Tibial nerve (tissue), 4 donors: Measurements from ENCODE around the gene SEC16A.

Source experiments
- EP300 ChIP-seq, 2 donors: sonication (generic); formaldehyde crosslinking; IDR thresholded peaks; one replicate each; pipeline ENCODE4 v1.6.1; 2017; ENCODE audit warnings: antibody characterized with exemption in 2 of 2, mild to moderate bottlenecking in 1 of 2
- POLR2A ChIP-seq, 2 donors: fragments of 450-650 bp; IDR thresholded peaks; one replicate each; pipeline ENCODE4 v1.6.1; 2017; ENCODE audit warnings: antibody characterized with exemption in 2 of 2, mild to moderate bottlenecking in 2 of 2, moderate library complexity in 2 of 2
- TF ChIP-seq, protein P1 (sequence below), 5 experiments: fragments of 200-600 bp in 3 of 5; fragments of 450-650 bp in 2 of 5; sonication (generic) in 3 of 5; IDR thresholded peaks; one replicate each; pipeline ENCODE4 v1.5.1; 2016 to 2019; ENCODE audit warnings: antibody characterized with exemption in 5 of 5, mild to moderate bottlenecking in 3 of 5, moderate library complexity in 2 of 5

DNA sequence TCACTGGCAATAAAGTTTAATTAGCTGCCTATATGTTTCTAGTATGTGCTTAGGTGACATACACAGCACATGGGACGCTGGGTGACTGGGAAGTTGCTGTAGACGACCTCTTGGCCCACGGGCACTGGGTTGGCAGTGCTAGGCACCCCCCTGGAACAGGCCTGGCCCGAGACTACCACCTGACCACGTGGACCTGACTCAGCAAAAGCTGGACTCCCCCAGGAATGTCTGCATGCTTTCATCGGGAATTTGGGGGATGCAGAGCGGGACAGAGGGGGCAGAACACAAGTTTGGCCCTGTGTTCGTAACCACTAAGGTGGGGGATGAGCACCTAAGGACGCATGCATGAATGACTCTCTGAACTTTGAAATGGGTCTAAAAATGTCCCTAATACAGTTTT, 26.6 kb downstream of the SEC16A start:
- TF ChIP-seq, protein P1, sequence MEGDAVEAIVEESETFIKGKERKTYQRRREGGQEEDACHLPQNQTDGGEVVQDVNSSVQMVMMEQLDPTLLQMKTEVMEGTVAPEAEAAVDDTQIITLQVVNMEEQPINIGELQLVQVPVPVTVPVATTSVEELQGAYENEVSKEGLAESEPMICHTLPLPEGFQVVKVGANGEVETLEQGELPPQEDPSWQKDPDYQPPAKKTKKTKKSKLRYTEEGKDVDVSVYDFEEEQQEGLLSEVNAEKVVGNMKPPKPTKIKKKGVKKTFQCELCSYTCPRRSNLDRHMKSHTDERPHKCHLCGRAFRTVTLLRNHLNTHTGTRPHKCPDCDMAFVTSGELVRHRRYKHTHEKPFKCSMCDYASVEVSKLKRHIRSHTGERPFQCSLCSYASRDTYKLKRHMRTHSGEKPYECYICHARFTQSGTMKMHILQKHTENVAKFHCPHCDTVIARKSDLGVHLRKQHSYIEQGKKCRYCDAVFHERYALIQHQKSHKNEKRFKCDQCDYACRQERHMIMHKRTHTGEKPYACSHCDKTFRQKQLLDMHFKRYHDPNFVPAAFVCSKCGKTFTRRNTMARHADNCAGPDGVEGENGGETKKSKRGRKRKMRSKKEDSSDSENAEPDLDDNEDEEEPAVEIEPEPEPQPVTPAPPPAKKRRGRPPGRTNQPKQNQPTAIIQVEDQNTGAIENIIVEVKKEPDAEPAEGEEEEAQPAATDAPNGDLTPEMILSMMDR (IDR thresholded peaks at IDR 0.05): no peak
- TF ChIP-seq EP300 (IDR thresholded peaks at IDR 0.05) (no peak), POLR2A (IDR thresholded peaks at IDR 0.05) (no peak)
